Measurements from ENCODE around the gene PORCN.

- TF ChIP-seq CTCF (conservative IDR thresholded peaks at IDR 0.05 in 1 of 2, IDR thresholded peaks at IDR 0.05 in 1 of 2; ENCODE audit: extremely low read depth in 1 of 2, insufficient read depth in 1 of 2, low read depth in 1 of 2, low read length in 2 of 2) (no peak), EZH2 (IDR thresholded peaks at IDR 0.05; ENCODE audit: borderline replicate concordance, low read length) (no peak)
Observed at GRCh38 chrX:48480142-48480541, 28.6 kb upstream of the PORCN start.

Measured in mammary epithelial cell (primary cell).